Smooth muscle cell (in vitro differentiated cells): Measurements from ENCODE around the gene CCDC86. TPM values are rescaled to one million over a fixed set of nuclear protein-coding genes. Genes with fewer than 3 reads are reported as not detected.

ENCODE experiments used
- DNase-seq: peaks from one replicate; lab custom pipeline; 2025; ENCODE audit not compliant: unreplicated experiment; lab: John Stamatoyannopoulos, UW
- H2AFZ ChIP-seq: fragments of 200-600 bp; sonication (generic); 2 replicates; pipeline ENCODE4 v1.6.0; 2016; ENCODE audit warnings: antibody characterized with exemption, low read depth, mild to moderate bottlenecking
- H3F3A ChIP-seq: fragments of 200-600 bp; sonication (generic); 2 replicates; pipeline ENCODE4 v1.6.0; 2017; ENCODE audit warnings: antibody characterized with exemption, low read depth
- H3K27ac ChIP-seq: fragments of 200-600 bp; sonication (generic); 2 replicates; pipeline ENCODE4 v1.5.1; 2016; ENCODE audit warnings: low read depth, mild to moderate bottlenecking
- H3K27me3 ChIP-seq: fragments of 200-600 bp; sonication (generic); 2 replicates; pipeline ENCODE4 v1.6.1; 2016; ENCODE audit warnings: low read depth, mild to moderate bottlenecking
- H3K36me3 ChIP-seq: fragments of 200-600 bp; sonication (generic); 2 replicates; pipeline ENCODE4 v1.5.1; 2016; ENCODE audit warnings: low read depth
- H3K4me1 ChIP-seq: fragments of 200-600 bp; sonication (generic); 2 replicates; pipeline ENCODE4 v1.5.1; 2016; ENCODE audit warnings: low read depth
- H3K4me2 ChIP-seq: fragments of 200-600 bp; sonication (generic); 2 replicates; pipeline ENCODE4 v1.6.0; 2016; ENCODE audit warnings: mild to moderate bottlenecking
- H3K4me3 ChIP-seq: fragments of 200-600 bp; sonication (generic); 2 replicates; pipeline ENCODE4 v1.5.1; 2016; ENCODE audit warnings: mild to moderate bottlenecking
- H3K79me2 ChIP-seq: fragments of 200-600 bp; sonication (generic); 2 replicates; pipeline ENCODE4 v1.6.0; 2016; ENCODE audit warnings: low read depth, mild to moderate bottlenecking
- H3K9ac ChIP-seq: fragments of 200-600 bp; sonication (generic); 2 replicates; pipeline ENCODE4 v1.6.0; 2016; ENCODE audit warnings: low read depth
- H3K9me3 ChIP-seq: fragments of 200-600 bp; sonication (generic); replicated peaks from 2 replicates; pipeline ENCODE4 v1.5.1; 2016; ENCODE audit warnings: low read depth
- H4K20me1 ChIP-seq: fragments of 200-600 bp; sonication (generic); 2 replicates; pipeline ENCODE4 v1.6.0; 2016; ENCODE audit warnings: low read depth
- WGBS: methylation state at CpG from one replicate; pipeline ENCODE4 v1.1.7; 2016; ENCODE audit warnings: low lambda C conversion rate; 5-methylcytosine and 5-hydroxymethylcytosine counted together
- polyA plus RNA-seq: library from polyadenylated mRNA; unstranded; fragments of >200 nt; fragmentation: Nextera tagmentation; extraction: Ambion mirVana; gene quantifications from 2 replicates; pipeline ENCODE4 v1.2.1, GENCODE V29; 2016
- total RNA-seq: library from RNA; depleted of rRNA; stranded (reverse); fragments of >200 nt; gene quantifications from 2 replicates; pipeline ENCODE4 v1.2.3, GENCODE V29; 2014
- TF ChIP-seq, protein P1 (sequence below): fragments of 200-600 bp; sonication (generic); IDR thresholded peaks from 2 replicates; pipeline ENCODE4 v1.5.1; 2017; ENCODE audit warnings: borderline replicate concordance, mild to moderate bottlenecking, antibody characterized with exemption; ENCODE audit not compliant: insufficient read depth, poor library complexity, severe bottlenecking

Gene CCDC86
- total and polyA plus RNA-seq, 2 experiments from 2014 or later: 7.5 to 24.2 TPM

DNA sequence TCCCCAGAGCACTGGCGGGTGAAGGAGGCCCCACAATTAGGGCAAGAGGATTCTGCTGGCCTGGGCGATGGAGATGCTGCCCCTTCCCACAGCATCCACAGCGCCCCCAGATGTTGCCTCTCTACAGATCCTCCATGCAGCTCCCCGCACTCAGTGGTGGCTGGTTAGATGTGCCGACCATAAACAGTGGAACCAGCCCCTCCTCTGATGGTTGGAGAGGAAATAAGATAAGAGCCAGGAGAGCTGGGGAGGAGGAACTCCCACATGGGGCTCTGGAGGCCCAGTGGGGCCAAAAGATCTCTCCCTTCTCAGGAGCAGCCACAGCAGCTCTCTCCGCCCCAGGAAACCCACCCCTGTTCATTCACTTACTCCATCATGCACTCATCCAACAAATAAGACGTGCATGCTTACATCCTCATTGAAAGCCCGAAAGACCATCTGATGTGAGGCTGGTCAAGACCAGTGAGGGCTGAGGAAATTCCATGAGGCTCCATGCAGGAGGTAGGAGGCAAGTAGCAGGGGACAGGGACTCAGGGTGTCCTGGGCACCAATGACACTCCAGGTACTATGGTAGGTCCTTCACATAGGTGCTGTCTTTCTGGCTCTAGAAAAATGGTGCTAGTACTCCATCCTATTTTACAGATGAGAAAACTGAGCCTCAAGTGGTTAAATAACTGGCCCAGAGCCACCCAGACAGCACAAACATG is 12.4 kb downstream of the CCDC86 start:
- Histone ChIP-seq H4K20me1 (no peaks in the 10 kb centered on the region), H3K27me3 (peaks cover 5% of the 10 kb centered on the region), H3K4me2 (no peak overlapping the region), H3K9ac (no peak overlapping the region), H2AFZ (no peak overlapping the region), H3K4me1 (no peaks in the 10 kb centered on the region), H3K9me3 (no peaks in the 10 kb centered on the region), H3K4me3 (no peak overlapping the region), H3K27ac (no peak overlapping the region), H3K79me2 (no peaks in the 10 kb centered on the region), H3K36me3 (no peaks in the 10 kb centered on the region), H3F3A (no peaks in the 10 kb centered on the region)
- 86% methylated on average over 8 of the region's 8 CpGs for WGBS
- DNase-seq: no peak
- TF ChIP-seq, protein P1, sequence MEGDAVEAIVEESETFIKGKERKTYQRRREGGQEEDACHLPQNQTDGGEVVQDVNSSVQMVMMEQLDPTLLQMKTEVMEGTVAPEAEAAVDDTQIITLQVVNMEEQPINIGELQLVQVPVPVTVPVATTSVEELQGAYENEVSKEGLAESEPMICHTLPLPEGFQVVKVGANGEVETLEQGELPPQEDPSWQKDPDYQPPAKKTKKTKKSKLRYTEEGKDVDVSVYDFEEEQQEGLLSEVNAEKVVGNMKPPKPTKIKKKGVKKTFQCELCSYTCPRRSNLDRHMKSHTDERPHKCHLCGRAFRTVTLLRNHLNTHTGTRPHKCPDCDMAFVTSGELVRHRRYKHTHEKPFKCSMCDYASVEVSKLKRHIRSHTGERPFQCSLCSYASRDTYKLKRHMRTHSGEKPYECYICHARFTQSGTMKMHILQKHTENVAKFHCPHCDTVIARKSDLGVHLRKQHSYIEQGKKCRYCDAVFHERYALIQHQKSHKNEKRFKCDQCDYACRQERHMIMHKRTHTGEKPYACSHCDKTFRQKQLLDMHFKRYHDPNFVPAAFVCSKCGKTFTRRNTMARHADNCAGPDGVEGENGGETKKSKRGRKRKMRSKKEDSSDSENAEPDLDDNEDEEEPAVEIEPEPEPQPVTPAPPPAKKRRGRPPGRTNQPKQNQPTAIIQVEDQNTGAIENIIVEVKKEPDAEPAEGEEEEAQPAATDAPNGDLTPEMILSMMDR: no peak

DNA sequence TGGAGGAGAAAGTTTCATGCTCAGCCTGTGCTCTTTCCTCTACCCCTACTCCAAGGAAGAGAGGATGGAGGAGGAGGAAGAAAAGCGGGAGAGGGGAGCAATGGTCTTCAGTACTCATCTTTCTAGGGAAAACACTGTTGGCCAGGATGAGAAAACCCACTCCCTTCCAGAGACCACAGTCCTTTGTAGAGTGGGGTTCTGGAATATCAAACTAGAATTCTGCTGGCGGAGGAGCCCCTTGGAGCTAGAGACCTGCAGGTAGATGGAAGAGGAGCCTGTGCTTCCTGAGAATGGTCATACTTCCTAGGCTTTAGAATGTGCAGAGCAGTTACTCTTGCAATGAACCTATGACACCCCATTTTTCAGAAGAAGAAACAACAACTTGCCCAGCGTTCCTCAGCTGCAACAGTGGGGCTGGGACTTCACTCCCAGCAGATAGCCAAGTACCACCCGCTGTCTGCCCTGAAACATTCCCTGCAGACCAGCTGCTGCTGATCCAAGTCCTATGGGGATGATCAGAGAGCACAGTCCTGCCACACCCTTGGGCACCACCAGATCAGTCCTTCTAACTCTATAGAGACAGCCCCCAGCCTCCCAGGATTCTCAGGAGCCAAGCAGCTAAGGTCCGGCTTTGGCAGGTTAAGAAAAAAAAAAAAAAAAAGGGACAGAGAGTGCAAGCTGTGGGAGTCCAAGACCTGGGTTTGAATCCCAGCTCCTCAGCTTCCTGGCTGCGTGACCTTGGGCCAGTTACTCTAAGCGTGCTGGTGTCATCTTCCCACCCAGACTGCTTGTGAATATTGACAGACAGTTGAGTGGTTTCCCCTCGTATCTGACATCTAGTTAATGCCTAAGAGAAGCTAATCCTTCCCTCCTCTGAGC is 13.2 kb downstream of the CCDC86 start:
- no peaks in the 10 kb centered on the region for H4K20me1 ChIP-seq
- TF ChIP-seq, protein P1: no peak
- H3K9ac ChIP-seq: no peak overlapping the region
- peaks cover 5% of the 10 kb centered on the region for H3K27me3 ChIP-seq
- no peak overlapping the region for H3K4me3 ChIP-seq
- no peak for DNase-seq
- no peak overlapping the region for H2AFZ ChIP-seq
- no peaks in the 10 kb centered on the region for H3K36me3 ChIP-seq
- no peaks in the 10 kb centered on the region for H3K9me3 ChIP-seq
- 88% methylated on average over 8 of the region's 8 CpGs for WGBS
- no peaks in the 10 kb centered on the region for H3K4me1 ChIP-seq
- H3F3A ChIP-seq: no peaks in the 10 kb centered on the region
- H3K27ac ChIP-seq: no peak overlapping the region
- no peak overlapping the region for H3K4me2 ChIP-seq
- no peaks in the 10 kb centered on the region for H3K79me2 ChIP-seq

DNA sequence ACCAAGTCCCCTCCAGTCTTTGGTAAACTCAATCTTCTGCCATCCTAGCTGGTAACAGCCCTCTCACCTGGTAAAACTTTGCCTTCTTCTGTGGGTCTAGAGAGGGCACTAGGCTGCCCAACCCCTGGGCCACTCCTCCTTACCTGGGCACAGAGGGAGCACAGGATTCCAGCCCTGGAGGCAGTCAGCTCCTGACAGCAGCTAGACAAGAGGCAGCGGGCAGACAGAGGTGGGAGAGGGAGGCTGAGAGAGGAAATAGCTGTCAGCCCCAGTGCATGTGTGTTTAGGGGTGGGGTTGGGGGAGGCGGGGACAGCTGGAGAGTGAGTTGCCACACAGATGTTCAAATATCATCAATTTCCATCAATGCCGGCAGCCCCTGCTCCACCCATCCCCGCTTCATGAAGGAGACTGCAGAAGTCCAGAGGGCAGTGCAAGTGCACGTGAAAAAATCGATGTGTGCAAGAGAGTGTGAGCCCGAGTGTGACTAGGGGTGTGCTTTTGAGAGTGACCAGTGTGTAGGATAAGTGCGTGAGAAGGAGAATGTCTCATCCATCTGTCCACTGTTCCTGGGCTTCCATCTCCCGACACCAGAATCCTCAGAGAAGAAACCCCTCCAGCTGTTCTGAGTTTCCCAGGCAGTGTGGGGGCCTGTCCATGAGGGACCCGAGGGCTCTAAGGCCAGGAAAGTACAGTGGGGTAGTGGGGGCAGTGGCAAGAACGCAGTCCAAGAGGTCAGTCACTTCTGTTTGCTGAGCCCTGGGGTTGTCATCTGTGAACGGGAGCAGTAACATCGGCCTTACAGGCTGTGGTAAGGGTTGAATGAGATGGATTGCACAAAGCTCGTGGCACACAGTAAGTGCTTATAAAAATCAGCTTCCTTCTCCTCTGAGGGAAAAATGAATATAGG is 14.1 kb downstream of the CCDC86 start, which contains the start of gene PTGDR2:
TSS of gene PTGDR2 (minus strand) at position 225 of the 908 bp plus-strand sequence. CDS start 2,228 bp downstream, outside the sequence.
- 88% methylated on average over 14 of the region's 14 CpGs for WGBS
- DNase-seq: no peak
- Histone ChIP-seq H3K4me1 (no peaks in the 10 kb centered on the region), H4K20me1 (no peaks in the 10 kb centered on the region), H3K9ac (no peak within 1 kb of the TSS), H3K9me3 (no peaks in the 10 kb centered on the region), H2AFZ (no peak within 1 kb of the TSS), H3K27ac (no peak within 1 kb of the TSS), H3K4me2 (no peak within 1 kb of the TSS), H3K4me3 (no peak within 1 kb of the TSS), H3K36me3 (no peaks in the 10 kb centered on the region), H3K27me3 (peaks cover 5% of the 10 kb centered on the region), H3F3A (no peaks in the 10 kb centered on the region), H3K79me2 (no peaks in the 10 kb centered on the region)
- TF ChIP-seq, protein P1: no peak
